HFFc6 (cell line): ENCODE results near the gene OR9A4. TPM values are rescaled to one million over a fixed set of nuclear protein-coding genes. Genes with fewer than 3 reads are reported as not detected.

Experiments used
- DNase-seq: peaks from one replicate; pipeline ENCODE4 v3.0.0-alpha.2; 2018
- H3K27ac Mint-ChIP-seq: 2 replicates; pipeline ENCODE4 v1.8.0; 2020; ENCODE audit warnings: mild to moderate bottlenecking, mixed read lengths
- H3K27me3 Mint-ChIP-seq: 2 replicates; pipeline ENCODE4 v1.8.0; 2021; ENCODE audit warnings: mild to moderate bottlenecking, moderate library complexity, mixed read lengths; ENCODE audit not compliant: insufficient read depth
- H3K36me3 Mint-ChIP-seq: 2 replicates; pipeline ENCODE4 v1.8.0; 2021; ENCODE audit warnings: low read depth, mixed read lengths
- H3K4me1 Mint-ChIP-seq: 2 replicates; pipeline ENCODE4 v1.8.0; 2020; ENCODE audit warnings: low read depth, mixed read lengths
- H3K4me3 Mint-ChIP-seq: 2 replicates; pipeline ENCODE4 v1.8.0; 2020; ENCODE audit warnings: mild to moderate bottlenecking, moderate library complexity, mixed read lengths
- H3K9me3 Mint-ChIP-seq: 2 replicates; pipeline ENCODE4 v1.8.0; 2020; ENCODE audit warnings: mild to moderate bottlenecking, mixed read lengths
- total RNA-seq, 6 experiments: library from RNA; stranded (reverse); fragmentation: NEBNext Ultra II Directional; extraction: Animal tissue kit (Norgen Biotek cat#: 25700); gene quantifications; 2 replicates in 1 of 6; 3 replicates in 5 of 6; pipeline ENCODE4 v1.2.3, GENCODE V29; 2021
- TF ChIP-seq, protein P1 (sequence below): fragments of 200-600 bp; sonication (generic); IDR thresholded peaks from 2 replicates; pipeline ENCODE4 v1.5.0; 2021; ENCODE audit warnings: antibody characterized with exemption, mild to moderate bottlenecking

The OR9A4 gene
- total RNA-seq, 6 experiments from 2014 or later, result not detected

DNA sequence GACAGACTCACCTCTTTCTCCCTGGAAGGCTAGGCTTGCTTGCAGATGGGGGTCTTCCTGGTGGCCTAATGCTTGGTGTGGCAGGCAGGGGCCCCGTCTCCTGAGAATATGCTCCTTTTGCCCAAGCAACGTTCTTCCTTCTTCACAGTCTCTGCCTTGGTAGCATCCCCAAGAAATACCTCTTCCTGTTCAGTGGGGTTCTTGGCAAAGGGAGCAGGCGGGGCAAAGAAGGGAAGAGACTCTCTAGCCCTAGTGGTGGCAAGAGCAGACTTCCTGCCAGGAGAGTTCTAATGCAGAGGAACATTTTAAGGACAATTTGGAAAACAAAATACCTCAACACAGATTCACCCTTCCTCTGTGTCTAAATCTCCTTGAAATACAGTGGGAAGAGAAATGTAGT, 30.6 kb downstream of the OR9A4 start, which contains the start of gene CLEC5A:
TSS of gene CLEC5A (minus strand) at position 179 of the 400 bp plus-strand sequence. CDS start 682 bp downstream, outside the sequence.
- no peak for DNase-seq
- H3K27ac Mint-ChIP-seq, result no peak within 1 kb of the TSS
- peaks cover 58% of the 10 kb centered on the region for H3K9me3 Mint-ChIP-seq
- no peaks in the 10 kb centered on the region for H3K4me1 Mint-ChIP-seq
- H3K4me3 Mint-ChIP-seq, result no peak within 1 kb of the TSS
- no peaks in the 10 kb centered on the region for H3K36me3 Mint-ChIP-seq
- TF ChIP-seq, protein P1, sequence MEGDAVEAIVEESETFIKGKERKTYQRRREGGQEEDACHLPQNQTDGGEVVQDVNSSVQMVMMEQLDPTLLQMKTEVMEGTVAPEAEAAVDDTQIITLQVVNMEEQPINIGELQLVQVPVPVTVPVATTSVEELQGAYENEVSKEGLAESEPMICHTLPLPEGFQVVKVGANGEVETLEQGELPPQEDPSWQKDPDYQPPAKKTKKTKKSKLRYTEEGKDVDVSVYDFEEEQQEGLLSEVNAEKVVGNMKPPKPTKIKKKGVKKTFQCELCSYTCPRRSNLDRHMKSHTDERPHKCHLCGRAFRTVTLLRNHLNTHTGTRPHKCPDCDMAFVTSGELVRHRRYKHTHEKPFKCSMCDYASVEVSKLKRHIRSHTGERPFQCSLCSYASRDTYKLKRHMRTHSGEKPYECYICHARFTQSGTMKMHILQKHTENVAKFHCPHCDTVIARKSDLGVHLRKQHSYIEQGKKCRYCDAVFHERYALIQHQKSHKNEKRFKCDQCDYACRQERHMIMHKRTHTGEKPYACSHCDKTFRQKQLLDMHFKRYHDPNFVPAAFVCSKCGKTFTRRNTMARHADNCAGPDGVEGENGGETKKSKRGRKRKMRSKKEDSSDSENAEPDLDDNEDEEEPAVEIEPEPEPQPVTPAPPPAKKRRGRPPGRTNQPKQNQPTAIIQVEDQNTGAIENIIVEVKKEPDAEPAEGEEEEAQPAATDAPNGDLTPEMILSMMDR, result no peak
- no peaks in the 10 kb centered on the region; the same call in 1 of the 2 replicates for H3K27me3 Mint-ChIP-seq

DNA sequence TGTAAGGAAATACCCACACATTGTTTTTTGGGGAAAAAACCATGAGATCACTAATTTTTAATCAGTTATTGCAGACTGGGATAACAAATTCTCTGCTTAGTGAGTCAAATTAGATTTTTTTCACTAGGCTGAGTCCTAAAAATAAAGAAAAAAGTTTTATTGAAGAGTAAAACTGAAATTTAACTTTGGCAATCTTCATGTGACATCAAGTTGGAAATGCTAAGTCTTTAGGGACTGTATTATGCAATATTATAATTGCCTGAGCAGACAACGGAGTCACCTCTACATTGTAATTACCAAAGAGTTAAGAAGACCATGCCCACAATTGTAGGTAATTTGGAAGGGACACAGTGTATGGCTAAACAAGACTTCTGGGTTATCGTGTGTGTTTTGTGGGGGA, 32.8 kb downstream of the OR9A4 start:
- Mint-ChIP-seq H3K36me3 (no peaks in the 10 kb centered on the region), H3K27me3 (no peaks in the 10 kb centered on the region; the same call in 1 of the 2 replicates), H3K27ac (no peak overlapping the region), H3K4me1 (no peaks in the 10 kb centered on the region), H3K9me3 (peaks cover 48% of the 10 kb centered on the region), H3K4me3 (no peak overlapping the region)
- no peak for DNase-seq
- TF ChIP-seq, protein P1, result no peak

DNA sequence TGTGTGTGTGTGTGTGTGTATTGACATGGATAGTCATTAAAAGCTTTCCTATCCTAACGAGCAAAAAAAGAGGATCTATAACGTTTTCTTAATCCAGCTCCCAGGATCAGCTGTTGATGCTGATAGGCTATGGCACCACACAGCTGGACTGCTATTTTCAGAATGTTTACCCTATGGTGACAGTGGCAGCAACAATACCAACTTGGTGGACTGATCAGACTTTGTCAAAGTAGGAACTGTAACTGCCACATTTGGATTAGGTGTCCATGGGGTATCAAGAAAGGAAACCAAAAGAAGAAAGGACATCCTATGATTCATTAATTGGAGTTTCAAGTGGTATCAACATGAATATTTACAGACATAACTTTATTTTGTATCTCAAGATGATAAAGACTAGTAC, 33.3 kb downstream of the OR9A4 start:
- Mint-ChIP-seq H3K4me3 (no peak overlapping the region), H3K36me3 (no peaks in the 10 kb centered on the region), H3K27ac (no peak overlapping the region), H3K4me1 (no peaks in the 10 kb centered on the region), H3K9me3 (peaks cover 50% of the 10 kb centered on the region), H3K27me3 (no peaks in the 10 kb centered on the region; the same call in 1 of the 2 replicates)
- TF ChIP-seq, protein P1, result no peak
- no peak for DNase-seq

DNA sequence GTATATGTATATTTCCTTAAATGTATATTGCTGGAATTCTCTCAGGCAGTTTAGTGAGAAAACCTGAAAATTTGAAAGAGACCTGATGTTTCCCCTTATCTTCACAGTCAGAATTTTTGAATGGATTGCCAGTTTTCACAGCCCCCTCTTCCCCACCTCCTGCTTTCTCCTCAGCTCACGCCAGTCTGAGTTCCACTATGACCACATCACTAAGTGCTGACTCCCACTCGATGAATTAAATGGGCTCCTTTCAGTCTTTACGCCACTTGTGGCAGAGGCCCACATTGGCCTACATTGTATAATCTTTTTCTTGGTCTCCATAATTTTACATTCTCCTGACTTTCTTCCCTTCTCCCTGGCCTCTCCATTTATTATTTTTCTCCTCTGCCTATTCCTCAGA, 33.7 kb downstream of the OR9A4 start:
- no peak overlapping the region for H3K4me3 Mint-ChIP-seq
- H3K36me3 Mint-ChIP-seq, result no peaks in the 10 kb centered on the region
- DNase-seq, result no peak
- H3K4me1 Mint-ChIP-seq, result no peaks in the 10 kb centered on the region
- TF ChIP-seq, protein P1, result no peak
- H3K27ac Mint-ChIP-seq, result no peak overlapping the region
- H3K9me3 Mint-ChIP-seq, result peaks cover 46% of the 10 kb centered on the region
- no peaks in the 10 kb centered on the region; the same call in 1 of the 2 replicates for H3K27me3 Mint-ChIP-seq

DNA sequence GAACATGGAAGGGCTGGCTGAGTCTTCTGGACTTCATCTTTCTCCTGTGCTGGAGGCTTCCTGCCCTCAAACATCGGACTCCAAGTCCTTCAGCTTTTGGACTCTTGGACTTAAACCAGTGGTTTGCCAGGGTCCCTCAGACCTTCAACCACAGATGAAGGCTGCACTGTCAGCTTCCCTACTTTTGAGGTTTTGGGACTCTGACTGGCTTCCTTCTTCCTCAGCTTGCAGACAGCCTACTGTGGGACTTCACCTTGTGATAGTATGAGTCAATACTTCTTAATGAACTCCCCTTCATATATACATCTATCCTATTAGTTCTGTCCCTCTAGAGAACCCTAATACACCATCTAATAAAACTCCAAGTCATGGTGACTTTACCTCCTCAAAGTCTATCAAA, 34.6 kb downstream of the OR9A4 start:
- Mint-ChIP-seq H3K9me3 (peaks cover 42% of the 10 kb centered on the region), H3K4me3 (no peak overlapping the region), H3K36me3 (no peaks in the 10 kb centered on the region), H3K4me1 (no peaks in the 10 kb centered on the region), H3K27me3 (no peaks in the 10 kb centered on the region; the same call in 1 of the 2 replicates), H3K27ac (no peak overlapping the region)
- DNase-seq, result no peak
- TF ChIP-seq, protein P1, result no peak

DNA sequence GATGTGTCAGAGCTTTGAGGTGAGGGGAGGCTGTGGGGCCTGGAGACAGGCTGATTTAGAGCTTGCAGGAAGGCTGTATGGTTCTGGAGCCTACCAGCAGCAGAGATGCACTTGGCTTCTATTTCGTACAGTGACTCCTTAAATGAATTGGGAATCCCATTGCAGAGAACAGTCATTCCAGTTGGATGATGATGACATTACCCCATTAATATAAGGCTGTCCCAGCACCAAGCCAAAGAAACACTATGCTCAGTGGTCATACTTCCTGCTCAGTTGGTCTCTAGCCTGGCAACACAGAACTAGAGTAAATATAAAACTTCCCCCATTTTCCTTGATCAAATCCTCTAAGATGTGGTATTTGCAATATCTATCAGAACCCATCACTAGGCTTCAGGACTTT, 36.3 kb downstream of the OR9A4 start:
- Mint-ChIP-seq H3K4me3 (no peak overlapping the region), H3K9me3 (peaks cover 35% of the 10 kb centered on the region), H3K36me3 (no peaks in the 10 kb centered on the region), H3K27ac (no peak overlapping the region), H3K27me3 (no peaks in the 10 kb centered on the region; the same call in 1 of the 2 replicates), H3K4me1 (no peaks in the 10 kb centered on the region)
- TF ChIP-seq, protein P1, result no peak
- no peak for DNase-seq
